Smooth muscle cell of the coronary artery (primary cell): ENCODE results near the gene FXYD4. TPM values are rescaled to one million over a fixed set of nuclear protein-coding genes. Genes with fewer than 3 reads are reported as not detected.

Source experiments
- total RNA-seq: library from RNA; depleted of rRNA; stranded (reverse); fragments of >200 nt; gene quantifications from 2 replicates; pipeline ENCODE4 v1.2.3, GENCODE V29; 2014; ENCODE audit warnings: low replicate concordance

Gene FXYD4, protein sequence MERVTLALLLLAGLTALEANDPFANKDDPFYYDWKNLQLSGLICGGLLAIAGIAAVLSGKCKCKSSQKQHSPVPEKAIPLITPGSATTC
- not detected in 2 replicates for total RNA-seq

DNA sequence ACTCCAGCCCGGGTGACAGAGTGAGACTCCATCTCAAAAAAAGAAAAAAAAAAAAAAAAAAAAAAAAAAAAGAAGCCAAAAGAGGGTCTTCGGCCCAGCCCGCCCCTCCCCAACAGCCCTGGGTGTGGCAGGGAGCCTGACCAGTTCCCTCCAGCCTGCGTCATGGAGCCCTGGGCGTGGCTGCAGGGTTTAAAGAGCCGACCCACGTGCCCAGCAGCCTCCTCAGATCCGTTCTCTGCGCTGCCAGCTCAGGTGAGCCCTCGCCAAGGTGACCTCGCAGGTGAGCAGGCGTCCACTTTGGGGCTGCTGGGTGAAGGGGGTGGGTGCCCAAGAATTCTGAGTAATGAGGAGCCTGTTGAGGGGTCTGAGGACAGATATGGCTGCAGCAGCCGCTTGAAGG is at the start of gene FXYD4:
Gene FXYD4 (plus strand): TSS at position 219 of the 400 bp plus-strand sequence. CDS start 2,111 bp downstream, outside the sequence.

DNA sequence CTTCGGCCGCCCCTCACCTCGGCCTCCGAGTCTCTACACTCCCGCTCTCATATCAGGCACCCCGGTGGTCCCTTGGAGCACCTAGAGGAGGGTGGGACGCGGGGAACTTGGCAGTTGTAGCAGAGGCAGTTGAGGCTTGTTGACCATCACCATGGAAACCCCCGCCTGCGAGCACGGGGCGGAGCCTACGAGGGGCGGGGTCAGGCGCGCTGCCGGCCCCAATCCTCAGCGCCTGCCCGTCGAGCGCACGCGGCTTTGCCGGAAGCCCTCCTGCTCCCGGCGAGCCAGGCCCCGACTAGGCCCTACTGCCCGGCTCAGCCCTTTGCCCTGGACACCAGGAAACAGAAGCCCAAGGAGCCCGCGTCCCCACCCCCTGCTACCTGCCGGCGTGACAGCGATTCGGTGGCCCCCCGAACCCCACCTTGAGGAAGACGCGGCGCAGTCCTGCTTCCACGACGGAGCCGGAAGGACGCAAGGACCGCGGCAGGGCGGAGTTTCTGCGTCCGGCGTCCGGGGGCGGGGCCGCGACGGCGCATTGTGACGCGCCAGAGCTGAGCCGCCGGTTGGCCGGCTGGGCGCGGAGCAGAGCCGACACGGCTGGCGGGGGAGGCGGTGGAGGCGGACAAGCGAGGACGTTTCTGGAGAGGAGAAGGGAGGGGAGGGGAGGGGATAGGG is 37.4 kb downstream of the FXYD4 start, which contains the start of gene HNRNPF:
Gene HNRNPF (minus strand): TSS at position 477 of the 675 bp plus-strand sequence. CDS start 21,302 bp downstream, outside the sequence.

Other genes with a start within 250 kb of the FXYD4 start
- 16.8 and 17.8 TPM in 2 replicates for gene CSGALNACT2, start 233.2 kb upstream of the FXYD4 start, total RNA-seq
- 0.15 and 2.7 TPM in 2 replicates for gene RASGEF1A, start 104.6 kb upstream of the FXYD4 start, total RNA-seq
- gene HNRNPF, start 37.5 kb downstream of the FXYD4 start, total RNA-seq, result 215 and 341 TPM in 2 replicates
- 2.8 and 5.6 TPM in 2 replicates for gene ZNF487, start 65.5 kb downstream of the FXYD4 start, total RNA-seq
- gene ZNF239, start 203.0 kb downstream of the FXYD4 start, total RNA-seq, result 3.7 and 6.9 TPM in 2 replicates
- gene ZNF485, start 234.8 kb downstream of the FXYD4 start, total RNA-seq, result 1.3 and 2.2 TPM in 2 replicates